ENCODE results near the gene PCDHGA2.
"Not testable (repeated sequence)": the region's sequence is repeated elsewhere in the genome, so short reads cannot be mapped to it uniquely, and the experiment has no call there.

Gene PCDHGA2

DNA sequence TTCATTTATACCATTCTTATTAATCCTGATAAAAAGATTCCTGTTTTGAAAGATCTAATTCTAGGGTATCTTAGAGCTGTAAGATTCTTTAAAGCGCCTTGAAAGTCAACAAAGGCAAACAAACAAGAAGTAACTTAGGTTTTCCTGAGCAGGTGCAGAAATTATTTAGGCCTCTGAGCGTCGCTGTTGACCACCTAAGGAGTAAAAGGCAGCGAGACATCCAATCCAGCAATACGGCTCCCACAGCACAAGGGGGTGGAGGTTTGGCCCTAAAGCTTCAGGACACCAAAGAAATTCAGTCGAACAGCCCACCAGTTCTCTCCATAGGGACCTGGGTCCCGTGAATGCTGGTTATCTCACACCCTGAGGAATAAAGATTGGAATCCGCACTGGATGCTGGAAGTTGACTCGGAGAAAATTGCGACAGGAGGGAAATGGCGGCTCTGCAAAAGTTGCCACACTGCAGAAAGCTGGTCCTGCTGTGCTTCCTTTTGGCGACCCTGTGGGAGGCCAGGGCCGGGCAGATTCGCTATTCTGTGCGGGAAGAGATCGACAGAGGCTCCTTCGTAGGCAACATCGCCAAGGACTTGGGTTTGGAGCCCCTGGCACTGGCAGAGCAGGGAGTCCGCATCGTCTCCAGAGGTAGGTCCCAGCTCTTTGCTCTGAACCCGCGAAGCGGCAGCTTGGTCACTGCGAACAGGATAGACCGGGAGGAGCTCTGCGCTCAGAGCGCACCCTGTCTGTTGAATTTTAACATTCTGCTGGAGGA, at the start of gene PCDHGA2:
PCDHGA2 (plus strand) TSS at position 223 of the 769 bp plus-strand sequence.
- ChIA-PET POLR2A (no interaction called here), CTCF (interaction anchor here (0.7 to 4.2 kb wide), 22 partner anchors 8 to 231 kb away, joined by 3 to 65 read pairs (median 6); partner anchors contain the start of genes PCDHB14, PCDHGA1, PCDHGA12 and PCDHGA4)
- H3K4me3 ChIP-seq (ENCODE audit: low read depth, low read length), result peak within 1 kb of the TSS; percentile 51
- DNase-seq (ENCODE audit: low read depth, low spot score), result no peak
- TF ChIP-seq, protein P1, sequence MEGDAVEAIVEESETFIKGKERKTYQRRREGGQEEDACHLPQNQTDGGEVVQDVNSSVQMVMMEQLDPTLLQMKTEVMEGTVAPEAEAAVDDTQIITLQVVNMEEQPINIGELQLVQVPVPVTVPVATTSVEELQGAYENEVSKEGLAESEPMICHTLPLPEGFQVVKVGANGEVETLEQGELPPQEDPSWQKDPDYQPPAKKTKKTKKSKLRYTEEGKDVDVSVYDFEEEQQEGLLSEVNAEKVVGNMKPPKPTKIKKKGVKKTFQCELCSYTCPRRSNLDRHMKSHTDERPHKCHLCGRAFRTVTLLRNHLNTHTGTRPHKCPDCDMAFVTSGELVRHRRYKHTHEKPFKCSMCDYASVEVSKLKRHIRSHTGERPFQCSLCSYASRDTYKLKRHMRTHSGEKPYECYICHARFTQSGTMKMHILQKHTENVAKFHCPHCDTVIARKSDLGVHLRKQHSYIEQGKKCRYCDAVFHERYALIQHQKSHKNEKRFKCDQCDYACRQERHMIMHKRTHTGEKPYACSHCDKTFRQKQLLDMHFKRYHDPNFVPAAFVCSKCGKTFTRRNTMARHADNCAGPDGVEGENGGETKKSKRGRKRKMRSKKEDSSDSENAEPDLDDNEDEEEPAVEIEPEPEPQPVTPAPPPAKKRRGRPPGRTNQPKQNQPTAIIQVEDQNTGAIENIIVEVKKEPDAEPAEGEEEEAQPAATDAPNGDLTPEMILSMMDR (IDR thresholded peaks at IDR 0.05; ENCODE audit: insufficient read depth, low read length, missing control alignments), result peak; percentile 53

DNA sequence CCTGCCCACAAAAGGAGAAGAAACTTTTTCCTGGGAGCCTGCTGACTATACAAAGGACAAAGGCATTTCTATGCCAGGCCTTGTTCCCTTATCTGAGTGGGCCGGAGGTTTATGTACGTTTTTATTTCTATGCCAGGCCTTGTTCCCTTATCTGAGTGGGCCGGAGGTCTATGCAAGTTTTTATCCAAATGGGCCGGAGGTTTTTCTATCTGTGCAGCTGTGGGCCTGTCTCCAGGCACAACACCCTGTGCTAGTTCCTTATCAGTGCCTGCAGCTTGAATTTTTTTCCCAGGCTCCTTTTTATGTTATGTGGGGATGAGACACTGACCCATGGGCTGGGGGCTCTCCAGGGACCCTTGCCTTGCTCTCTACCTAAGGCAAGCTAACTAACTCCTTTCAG, 40.2 kb upstream of the PCDHGA2 start:
- CTCF ChIA-PET, result no interaction called here
- POLR2A ChIA-PET, result no interaction called here
- TF ChIP-seq, protein P1 (IDR thresholded peaks at IDR 0.05; ENCODE audit: insufficient read depth, low read length, missing control alignments), result no peak
- no peak overlapping the region for H3K4me3 ChIP-seq (ENCODE audit: low read depth, low read length)
- DNase-seq (ENCODE audit: low read depth, low spot score), result no peak

DNA sequence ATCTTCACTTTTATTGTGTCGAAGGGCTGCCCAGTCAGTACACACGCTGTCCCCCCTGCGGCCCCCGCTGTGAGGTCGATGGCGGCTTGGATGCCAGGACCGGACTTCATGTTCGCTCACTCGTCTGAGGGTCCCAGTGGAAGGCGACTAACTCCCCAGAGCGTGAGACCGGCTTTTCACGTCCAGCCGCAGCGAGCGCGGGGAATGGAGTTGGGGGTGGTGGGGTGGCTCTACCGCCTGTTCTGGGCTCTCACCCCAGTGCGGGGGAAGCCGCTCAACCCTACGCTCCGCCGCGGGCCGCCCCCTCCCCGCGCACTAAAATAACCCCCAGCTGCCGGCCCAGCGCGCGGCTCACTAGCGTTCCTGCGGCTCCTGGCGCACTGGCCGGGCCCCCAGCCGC, 34.8 kb upstream of the PCDHGA2 start, which contains the start of gene SLC25A2:
SLC25A2 (minus strand) TSS at position 294 of the 400 bp plus-strand sequence; CDS start at position 110, 184 bp downstream.
- ChIA-PET CTCF (interaction anchor here (0.6 kb wide), 1 partner anchor 12 kb away, joined by 3 read pairs; no protein-coding TSS in a partner anchor), POLR2A (no interaction called here)
- H3K4me3 ChIP-seq (ENCODE audit: low read depth, low read length), result no peak within 1 kb of the TSS
- no peak for DNase-seq (ENCODE audit: low read depth, low spot score)
- TF ChIP-seq, protein P1 (IDR thresholded peaks at IDR 0.05; ENCODE audit: insufficient read depth, low read length, missing control alignments), result no peak

DNA sequence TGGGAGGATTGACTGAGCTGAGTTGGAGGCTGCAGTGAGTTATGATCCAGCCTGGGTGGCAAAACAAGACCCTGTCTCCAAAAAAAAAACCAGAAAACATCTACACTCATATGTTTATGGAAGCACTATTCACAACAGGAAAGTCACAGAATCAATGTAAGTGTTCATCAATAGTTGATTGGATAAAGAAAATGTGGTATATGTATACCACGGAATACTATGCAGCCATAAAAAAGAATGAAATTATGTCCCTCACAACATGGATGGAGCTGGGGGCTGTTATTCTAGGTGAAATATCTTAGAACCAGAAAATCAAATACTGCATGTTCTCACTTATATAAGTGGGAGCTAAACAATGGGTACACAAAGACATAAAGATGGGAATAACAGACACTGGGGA, 31.9 kb upstream of the PCDHGA2 start:
- no peak for DNase-seq (ENCODE audit: low read depth, low spot score)
- TF ChIP-seq, protein P1 (IDR thresholded peaks at IDR 0.05; ENCODE audit: insufficient read depth, low read length, missing control alignments), result no peak
- no peak overlapping the region for H3K4me3 ChIP-seq (ENCODE audit: low read depth, low read length)
- CTCF ChIA-PET, result interaction anchor here (1.0 kb wide), 1 partner anchor 13 kb away, joined by 4 read pairs; no protein-coding TSS in a partner anchor
- POLR2A ChIA-PET, result no interaction called here

DNA sequence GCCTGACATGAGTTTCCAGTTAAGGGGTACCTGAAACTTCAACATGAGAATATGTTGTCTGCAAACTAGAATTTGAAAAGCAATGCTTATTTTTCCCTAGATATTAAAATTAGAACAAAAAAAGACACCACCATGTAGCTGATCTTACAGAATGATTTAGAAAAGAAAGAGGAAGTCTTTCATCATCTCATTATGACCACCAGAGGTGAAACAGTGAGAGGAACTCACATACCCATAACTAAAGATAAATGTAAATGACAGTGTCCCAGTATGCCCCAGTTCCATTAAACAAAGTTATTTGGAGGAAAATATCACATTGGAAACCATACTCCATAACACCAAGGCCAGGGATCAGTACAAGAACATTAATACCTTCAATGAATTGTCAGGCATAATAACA, 24.8 kb upstream of the PCDHGA2 start:
- CTCF ChIA-PET, result no interaction called here
- POLR2A ChIA-PET, result no interaction called here
- H3K4me3 ChIP-seq (ENCODE audit: low read depth, low read length), result no peak overlapping the region
- TF ChIP-seq, protein P1 (IDR thresholded peaks at IDR 0.05; ENCODE audit: insufficient read depth, low read length, missing control alignments), result no peak
- no peak for DNase-seq (ENCODE audit: low read depth, low spot score)

DNA sequence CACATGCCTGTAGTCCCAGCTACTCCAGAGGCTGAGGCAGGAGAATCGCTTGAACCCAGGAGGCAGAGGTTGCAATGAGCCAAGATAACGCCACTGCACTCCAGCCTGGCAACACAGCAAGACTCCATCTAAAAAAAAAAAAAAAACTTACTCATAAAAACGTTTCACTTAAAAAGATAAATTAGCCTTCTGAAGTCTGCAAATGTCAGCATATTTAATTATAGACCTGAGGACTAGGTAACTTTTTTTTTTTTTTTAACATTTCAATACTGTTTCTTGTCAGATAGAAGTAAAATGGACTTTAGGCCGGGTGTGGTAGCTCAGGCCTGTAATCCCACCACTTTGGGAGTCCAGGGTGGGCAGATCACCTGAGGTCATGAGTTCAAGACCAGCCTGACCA, 21.6 kb upstream of the PCDHGA2 start:
- POLR2A ChIA-PET; DNase-seq (ENCODE audit: low read depth, low spot score); H3K4me3 ChIP-seq (ENCODE audit: low read depth, low read length): not testable (repeated sequence)
- CTCF ChIA-PET, result interaction anchor here (1.8 kb wide), 1 partner anchor 8 kb away, joined by 5 read pairs; no protein-coding TSS in a partner anchor
